Adrenal gland (tissue), 5 donors: ENCODE results near the gene CXCL13.

Experiments used
- CTCF ChIP-seq, 6 experiments: fragments of 450-650 bp in 4 of 6; fragments of 200-600 bp in 2 of 6; sonication (generic) in 1 of 6; IDR thresholded peaks; 1 replicate in 5 of 6; 2 replicates in 1 of 6; pipeline versions ENCODE4 v1.5.1 to v1.8.0; 2016 to 2021; ENCODE audit warnings: antibody characterized with exemption in 6 of 6, mild to moderate bottlenecking in 2 of 6, moderate library complexity in 1 of 6
- POLR2A ChIP-seq, 2 donors: fragments of 450-650 bp; IDR thresholded peaks; one replicate each; pipeline ENCODE4 v1.6.1; 2017; ENCODE audit warnings: antibody characterized with exemption in 2 of 2, mild to moderate bottlenecking in 2 of 2, moderate library complexity in 1 of 2
- donor health status: DM: no; HTN: no; CAD: no.

GRCh38 chr4:77635876-77636275 lies 30.3 kb downstream of the CXCL13 start:
- TF ChIP-seq CTCF (IDR thresholded peaks at IDR 0.05): no peak
- no peak for TF ChIP-seq POLR2A (IDR thresholded peaks at IDR 0.05)
